B cell (primary cell): Measurements from ENCODE around the gene CALML6. TPM values are rescaled to one million over a fixed set of nuclear protein-coding genes. Genes with fewer than 3 reads are reported as not detected.

Source experiments
- ATAC-seq: fragments of 200-7000 bp; cut with Tn5 transposase; one replicate; pipeline ENCODE4 v1.10.0; 2021; ENCODE audit warnings: low read depth, mild to moderate bottlenecking, moderate number of reproducible peaks, moderate library complexity
- CTCF ChIA-PET: fragments of 350-600 bp; sonication (Branson Sonifier 250); formaldehyde crosslinking; loops from one replicate; lab custom pipeline; 2021; ENCODE audit warnings: antibody characterized with exemption, inconsistent platforms; lab: Charles Lee
- POLR2A ChIA-PET: fragments of 350-600 bp; sonication (Branson Sonifier 250); formaldehyde crosslinking; loops from one replicate; lab custom pipeline; 2021; ENCODE audit warnings: antibody characterized with exemption; lab: Charles Lee
- DNase-seq: peaks from one replicate; pipeline ENCODE4 v3.0.0; 2013
- H2AFZ ChIP-seq: 2 replicates; pipeline ENCODE4 v1.6.1; 2012; ENCODE audit warnings: mild to moderate bottlenecking, low read depth, low read length; ENCODE audit not compliant: insufficient read depth, poor library complexity, severe bottlenecking
- H3K27ac ChIP-seq, 2 donors: 1 replicate in 1 of 2; 2 replicates in 1 of 2; pipeline ENCODE4 v1.5.1; 2012 to 2013; ENCODE audit warnings: low read length in 2 of 2, mild to moderate bottlenecking in 2 of 2, moderate library complexity in 1 of 2
- H3K27me3 ChIP-seq, 4 experiments: fragments of 200-600 bp in 1 of 4; sonication (generic) in 1 of 4; replicated peaks in 1 of 4; 1 replicate in 2 of 4; 2 replicates in 2 of 4; pipeline versions ENCODE4 v1.6.1 to v1.7.0; 2013 to 2016; ENCODE audit warnings: low read length in 3 of 4, mild to moderate bottlenecking in 2 of 4, mixed read lengths in 1 of 4, moderate library complexity in 1 of 4; ENCODE audit not compliant: insufficient read depth in 4 of 4, control insufficient read depth in 3 of 4; ENCODE audit errors: control extremely low read depth in 1 of 4
- H3K36me3 ChIP-seq, 2 experiments: replicated peaks in 1 of 2; 1 replicate in 1 of 2; 2 replicates in 1 of 2; pipeline versions ENCODE4 v1.6.1 to v1.7.1; 2013; ENCODE audit warnings: low read length in 1 of 2; ENCODE audit not compliant: insufficient read depth in 2 of 2, control insufficient read depth in 1 of 2; ENCODE audit errors: control extremely low read depth in 1 of 2, extremely low read depth in 1 of 2
- H3K4me1 ChIP-seq, 2 donors: fragments of 200-600 bp in 1 of 2; sonication (generic) in 1 of 2; 1 replicate in 1 of 2; 2 replicates in 1 of 2; pipeline versions ENCODE4 v1.5.1 to v1.6.1; 2013 to 2017; ENCODE audit warnings: low read length in 2 of 2; ENCODE audit not compliant: control insufficient read depth in 2 of 2, insufficient read depth in 2 of 2
- H3K4me2 ChIP-seq: replicated peaks from 2 replicates; pipeline ENCODE3; 2012; ENCODE audit warnings: mild to moderate bottlenecking, low read depth, low read length; ENCODE audit not compliant: poor library complexity, severe bottlenecking
- H3K4me3 ChIP-seq, 5 experiments: fragments of 200-600 bp in 1 of 5; sonication (generic) in 1 of 5; 1 replicate in 3 of 5; 2 replicates in 2 of 5; pipeline versions ENCODE4 v1.5.1 to v1.7.0; 2011 to 2016; ENCODE audit warnings: low read length in 4 of 5, mild to moderate bottlenecking in 4 of 5, low read depth in 2 of 5, control low read depth in 1 of 5, moderate library complexity in 1 of 5; ENCODE audit not compliant: insufficient read depth in 1 of 5; ENCODE audit errors: control extremely low read depth in 1 of 5, extremely low read depth in 1 of 5
- H3K79me2 ChIP-seq: fragments of 200-600 bp; sonication (generic); one replicate; pipeline ENCODE4 v1.6.0; 2016; ENCODE audit warnings: low read length; ENCODE audit not compliant: control insufficient read depth, insufficient read depth
- H3K9ac ChIP-seq: fragments of 200-600 bp; sonication (generic); 2 replicates; pipeline ENCODE4 v1.6.1; 2017; ENCODE audit warnings: mild to moderate bottlenecking, low read length, moderate library complexity
- H3K9me3 ChIP-seq, 3 donors: one replicate each; pipeline versions ENCODE4 v1.6.1 to v1.7.1; 2013; ENCODE audit warnings: low read length in 2 of 3; ENCODE audit not compliant: control insufficient read depth in 2 of 3, insufficient read depth in 1 of 3; ENCODE audit errors: control extremely low read depth in 1 of 3
- H4K20me1 ChIP-seq: 2 replicates; pipeline ENCODE4 v1.6.0; 2012; ENCODE audit warnings: mild to moderate bottlenecking, low read length; ENCODE audit not compliant: insufficient read depth, control insufficient read depth, poor library complexity, severe bottlenecking
- H3K27ac Mint-ChIP-seq: one replicate; pipeline ENCODE4 v1.8.0; 2021; ENCODE audit warnings: mixed read lengths
- H3K27me3 Mint-ChIP-seq: one replicate; pipeline ENCODE4 v1.8.0; 2021; ENCODE audit warnings: mixed read lengths
- H3K4me1 Mint-ChIP-seq: one replicate; pipeline ENCODE4 v1.8.0; 2021; ENCODE audit warnings: mixed read lengths
- H3K4me3 Mint-ChIP-seq: one replicate; pipeline ENCODE4 v1.8.0; 2021; ENCODE audit warnings: mixed read lengths
- H3K9me3 Mint-ChIP-seq: one replicate; pipeline ENCODE4 v1.8.0; 2022; ENCODE audit warnings: mixed read lengths; ENCODE audit not compliant: insufficient read depth
- EZH2 ChIP-seq: IDR thresholded peaks from 2 replicates; pipeline ENCODE4 v1.6.1; 2012; ENCODE audit warnings: borderline replicate concordance, low read depth, mild to moderate bottlenecking, moderate library complexity, low read length; ENCODE audit not compliant: insufficient read depth, poor library complexity, severe bottlenecking
- WGBS: methylation state at CpG from one replicate; pipeline ENCODE4 v1.1.5; 2013; ENCODE audit warnings: missing lambda C conversion rate; ENCODE audit not compliant: insufficient coverage; 5-methylcytosine and 5-hydroxymethylcytosine counted together
- intact Hi-C: fragments of 100-400 bp; cut with micrococcal nuclease; formaldehyde crosslinking; loops from one replicate; pipeline ENCODE4 v1.10.0; 2022
- polyA plus RNA-seq: library from polyadenylated mRNA; depleted of rRNA; stranded (reverse); fragments of >200 nt; gene quantifications from 2 replicates; pipeline ENCODE4 v1.2.3, GENCODE V29; 2012
- total RNA-seq, 2 donors: library from RNA; stranded (reverse); fragments of 120-200 nt in 1 of 2; gene quantifications; 1 replicate in 1 of 2; 2 replicates in 1 of 2; pipeline versions ENCODE4 v1.2.3 to v1.2.4, GENCODE V29; 2013 to 2022
- TF ChIP-seq, protein P1 (sequence below): fragments of 200-600 bp; IDR thresholded peaks from one replicate; pipeline ENCODE4 v1.8.0; 2022; ENCODE audit warnings: antibody characterized with exemption, mild to moderate bottlenecking

The CALML6 gene
- total and polyA plus RNA-seq, 2 donors (not counting 1 experiment from before 2014, with no cell fraction given): 0.64 to 2.0 TPM

DNA sequence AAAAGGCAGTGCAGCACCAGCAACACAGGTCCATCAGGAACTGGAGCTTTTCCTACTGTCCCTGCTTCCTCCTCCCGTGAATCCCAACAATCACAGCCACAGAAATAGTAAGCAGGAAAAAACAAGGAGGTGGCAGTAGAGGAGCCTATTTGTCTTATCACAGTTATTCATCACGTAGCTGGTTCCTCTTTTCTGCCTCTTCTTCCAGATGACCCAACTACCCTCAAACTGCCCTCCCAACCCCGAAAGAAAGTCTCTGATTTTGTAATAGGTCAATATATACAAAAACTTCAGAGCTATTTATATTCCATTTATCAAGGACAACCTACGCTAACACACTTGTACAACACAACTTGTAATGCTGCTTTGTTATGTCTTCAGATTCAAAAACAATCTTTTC, 45.6 kb upstream of the CALML6 start:
- Mint-ChIP-seq H3K4me3 (peak overlapping the region; percentile 55), H3K9me3 (no peaks in the 10 kb centered on the region), H3K4me1 (peaks cover 68% of the 10 kb centered on the region), H3K27ac (peak overlapping the region; percentile 90), H3K27me3 (no peaks in the 10 kb centered on the region)
- H3K27me3 ChIP-seq: no peaks in the 10 kb centered on the region
- no peaks in the 10 kb centered on the region for H3K9me3 ChIP-seq
- H3K9ac ChIP-seq: no peak overlapping the region
- peaks cover 55 to 75% of the 10 kb centered on the region in 2 donors for H3K4me1 ChIP-seq
- peaks cover 0 to 13% of the 10 kb centered on the region in 2 experiments for H3K36me3 ChIP-seq
- peak overlapping the region; percentile 35 to 57 for H3K27ac ChIP-seq
- ChIA-PET CTCF (no interaction called here), POLR2A (interaction anchor here (0.6 to 1.3 kb wide), 2 partner anchors 20 to 31 kb away, joined by 3 to 5 read pairs; no protein-coding TSS in a partner anchor)
- no peak overlapping the region for H3K4me3 ChIP-seq
- peaks cover 100% of the 10 kb centered on the region for H3K79me2 ChIP-seq
- DNase-seq (peak; percentile 59), ATAC-seq (peak; percentile 52)
- H2AFZ ChIP-seq: no peak overlapping the region
- peak overlapping the region; percentile 59 for H3K4me2 ChIP-seq
- WGBS: no CpG with 5 or more reads among the region's 4 CpGs
- peaks cover 97% of the 10 kb centered on the region for H4K20me1 ChIP-seq
- intact Hi-C loops: no loop called here
- TF ChIP-seq, protein P1, sequence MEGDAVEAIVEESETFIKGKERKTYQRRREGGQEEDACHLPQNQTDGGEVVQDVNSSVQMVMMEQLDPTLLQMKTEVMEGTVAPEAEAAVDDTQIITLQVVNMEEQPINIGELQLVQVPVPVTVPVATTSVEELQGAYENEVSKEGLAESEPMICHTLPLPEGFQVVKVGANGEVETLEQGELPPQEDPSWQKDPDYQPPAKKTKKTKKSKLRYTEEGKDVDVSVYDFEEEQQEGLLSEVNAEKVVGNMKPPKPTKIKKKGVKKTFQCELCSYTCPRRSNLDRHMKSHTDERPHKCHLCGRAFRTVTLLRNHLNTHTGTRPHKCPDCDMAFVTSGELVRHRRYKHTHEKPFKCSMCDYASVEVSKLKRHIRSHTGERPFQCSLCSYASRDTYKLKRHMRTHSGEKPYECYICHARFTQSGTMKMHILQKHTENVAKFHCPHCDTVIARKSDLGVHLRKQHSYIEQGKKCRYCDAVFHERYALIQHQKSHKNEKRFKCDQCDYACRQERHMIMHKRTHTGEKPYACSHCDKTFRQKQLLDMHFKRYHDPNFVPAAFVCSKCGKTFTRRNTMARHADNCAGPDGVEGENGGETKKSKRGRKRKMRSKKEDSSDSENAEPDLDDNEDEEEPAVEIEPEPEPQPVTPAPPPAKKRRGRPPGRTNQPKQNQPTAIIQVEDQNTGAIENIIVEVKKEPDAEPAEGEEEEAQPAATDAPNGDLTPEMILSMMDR: no peak
- TF ChIP-seq EZH2: no peak

DNA sequence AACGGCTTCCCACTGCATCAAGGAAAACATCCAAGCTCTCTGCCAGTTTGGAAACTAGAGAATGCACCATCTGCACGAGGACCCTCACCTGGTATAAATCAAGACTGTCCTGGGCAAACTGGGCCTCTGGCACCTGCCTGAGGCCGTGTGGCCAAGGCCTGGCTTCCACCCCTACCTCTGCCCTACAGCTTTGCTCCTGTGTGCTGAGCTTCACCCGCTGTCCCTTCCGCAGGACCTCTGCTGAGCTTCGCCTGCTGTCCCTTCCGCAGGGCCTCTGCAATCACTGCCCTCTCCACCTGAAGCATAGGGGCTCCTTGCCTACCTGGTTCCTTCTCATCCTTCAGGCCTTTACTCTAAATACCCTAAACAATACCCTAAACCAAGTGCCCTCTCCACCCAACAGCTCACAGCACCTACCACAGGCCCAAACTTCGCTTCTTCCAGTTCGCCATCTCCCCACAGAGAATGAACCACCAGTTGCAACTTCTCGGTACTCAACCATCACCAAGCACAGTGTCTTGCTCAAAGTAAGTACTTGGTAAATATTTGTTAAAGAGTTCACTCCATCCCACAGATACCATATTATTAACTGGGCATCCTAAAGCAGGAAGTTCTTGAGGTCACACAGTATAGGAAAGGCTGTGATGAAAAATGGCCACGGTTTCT, 42.6 kb upstream of the CALML6 start:
- peaks cover 45 to 71% of the 10 kb centered on the region in 2 donors for H3K4me1 ChIP-seq
- no peak overlapping the region for H3K4me3 ChIP-seq
- no peak for TF ChIP-seq EZH2
- TF ChIP-seq, protein P1: no peak
- Mint-ChIP-seq H3K9me3 (no peaks in the 10 kb centered on the region), H3K4me3 (peak overlapping the region; percentile 4), H3K27me3 (no peaks in the 10 kb centered on the region), H3K4me1 (peaks cover 73% of the 10 kb centered on the region), H3K27ac (peak overlapping the region; percentile 76)
- no peak for DNase-seq
- H4K20me1 ChIP-seq: peaks cover 93% of the 10 kb centered on the region
- peaks cover 99% of the 10 kb centered on the region for H3K79me2 ChIP-seq
- peaks cover 2 to 37% of the 10 kb centered on the region in 2 experiments for H3K36me3 ChIP-seq
- ChIA-PET CTCF (interaction anchor here (0.8 to 1.1 kb wide), 2 partner anchors 33 to 74 kb away, joined by 3 read pairs; no protein-coding TSS in a partner anchor), POLR2A (no interaction called here)
- peak overlapping the region; percentile 3 for H3K4me2 ChIP-seq
- no peaks in the 10 kb centered on the region for H3K9me3 ChIP-seq
- no peak overlapping the region for H3K9ac ChIP-seq
- H2AFZ ChIP-seq: no peak overlapping the region
- intact Hi-C loops: no loop called here
- peak overlapping the region in 1 of 2 donors; percentile 57 for H3K27ac ChIP-seq
- ATAC-seq: no peak
- no peaks in the 10 kb centered on the region for H3K27me3 ChIP-seq
- 85% methylated on average over 9 of the region's 11 CpGs for WGBS
